Measurements from ENCODE around the gene PRDM2.
A peak's percentile ranks its signal among the peaks of the same experiment; 100 is the strongest.
"Not testable (repeated sequence)": the region's sequence is repeated elsewhere in the genome, so short reads cannot be mapped to it uniquely, and the experiment has no call there.

The PRDM2 gene

GRCh38 chr1:13699936-13700520, at the start of gene PRDM2:
Gene PRDM2, plus strand, starts transcription at chr1:13700188. Its CDS starts 15,418 bp downstream, at chr1:13715606.
- peak; percentile 68 for DNase-seq

- no peak for DNase-seq
Measured at GRCh38 chr1:13651279-13651678, 48.7 kb upstream of the PRDM2 start.

GRCh38 chr1:13652238-13652637, 47.8 kb upstream of the PRDM2 start:
- DNase-seq = no peak

- no peak for DNase-seq
Measured at GRCh38 chr1:13661539-13661938, 38.4 kb upstream of the PRDM2 start.

- no peak for DNase-seq
Measured at GRCh38 chr1:13662493-13662892, 37.5 kb upstream of the PRDM2 start.

GRCh38 chr1:13663969-13664368, 36.0 kb upstream of the PRDM2 start:
- no peak for DNase-seq

- DNase-seq = no peak
Measured at GRCh38 chr1:13664451-13664850, 35.5 kb upstream of the PRDM2 start.

- no peak for DNase-seq
Measured at GRCh38 chr1:13666317-13666716, 33.7 kb upstream of the PRDM2 start.

GRCh38 chr1:13667691-13668090, 32.3 kb upstream of the PRDM2 start:
- DNase-seq = no peak

- DNase-seq = no peak
Measured at GRCh38 chr1:13674377-13674776, 25.6 kb upstream of the PRDM2 start.

- no peak for DNase-seq
Measured at GRCh38 chr1:13675151-13675651, 24.8 kb upstream of the PRDM2 start.

- no peak for DNase-seq
Measured at GRCh38 chr1:13677896-13678295, 22.1 kb upstream of the PRDM2 start.

GRCh38 chr1:13679651-13680050, 20.3 kb upstream of the PRDM2 start:
- no peak for DNase-seq

- DNase-seq = not testable (repeated sequence)
Measured at GRCh38 chr1:13680609-13681008, 19.4 kb upstream of the PRDM2 start.

GRCh38 chr1:13681921-13682320, 18.1 kb upstream of the PRDM2 start:
- DNase-seq = no peak

GRCh38 chr1:13682444-13682843, 17.5 kb upstream of the PRDM2 start:
- no peak for DNase-seq

GRCh38 chr1:13683206-13683605, 16.8 kb upstream of the PRDM2 start:
- no peak for DNase-seq

- no peak for DNase-seq
Measured at GRCh38 chr1:13687151-13687715, 12.8 kb upstream of the PRDM2 start.

- DNase-seq = not testable (repeated sequence)
Measured at GRCh38 chr1:13693094-13693493, 6.9 kb upstream of the PRDM2 start.

- DNase-seq = no peak
Measured at GRCh38 chr1:13694886-13695684, 4.9 kb upstream of the PRDM2 start.

- no peak for DNase-seq
Measured at GRCh38 chr1:13697738-13698137, 2.2 kb upstream of the PRDM2 start.

GRCh38 chr1:13699510-13699909, 478 bp upstream of the PRDM2 start:
- peak; percentile 4 for DNase-seq

- peak; percentile 54 for DNase-seq
Measured at GRCh38 chr1:13700521-13701270, 708 bp downstream of the PRDM2 start.
